Prostate gland (tissue), 2 donors: Measurements from ENCODE around the gene FCHO1.

Experiments
- CTCF ChIP-seq, 4 experiments: fragments of 200-600 bp in 2 of 4; fragments of 450-650 bp in 2 of 4; sonication (generic) in 2 of 4; IDR thresholded peaks; 1 replicate in 3 of 4; 2 replicates in 1 of 4; pipeline ENCODE4 v1.5.1; 2016 to 2019; ENCODE audit warnings: antibody characterized with exemption in 4 of 4, mild to moderate bottlenecking in 2 of 4, moderate library complexity in 2 of 4
- POLR2AphosphoS5 ChIP-seq: sonication (generic); formaldehyde crosslinking; IDR thresholded peaks from one replicate; pipeline ENCODE4 v1.6.1; 2017; ENCODE audit warnings: antibody characterized with exemption

GRCh38 chr19:17775991-17776803 is 24.9 kb downstream of the FCHO1 start:
- no peak for TF ChIP-seq POLR2AphosphoS5
- no peak for TF ChIP-seq CTCF (IDR thresholded peaks at IDR 0.05)
